Cerebellar nuclear complex (tissue), 1 donor: ENCODE data around the gene DNAH17.

ENCODE experiments used
- DNase-seq, 2 experiments: peaks; one replicate each; lab custom pipeline; 2025; lab: John Stamatoyannopoulos, UW

Gene DNAH17

DNA sequence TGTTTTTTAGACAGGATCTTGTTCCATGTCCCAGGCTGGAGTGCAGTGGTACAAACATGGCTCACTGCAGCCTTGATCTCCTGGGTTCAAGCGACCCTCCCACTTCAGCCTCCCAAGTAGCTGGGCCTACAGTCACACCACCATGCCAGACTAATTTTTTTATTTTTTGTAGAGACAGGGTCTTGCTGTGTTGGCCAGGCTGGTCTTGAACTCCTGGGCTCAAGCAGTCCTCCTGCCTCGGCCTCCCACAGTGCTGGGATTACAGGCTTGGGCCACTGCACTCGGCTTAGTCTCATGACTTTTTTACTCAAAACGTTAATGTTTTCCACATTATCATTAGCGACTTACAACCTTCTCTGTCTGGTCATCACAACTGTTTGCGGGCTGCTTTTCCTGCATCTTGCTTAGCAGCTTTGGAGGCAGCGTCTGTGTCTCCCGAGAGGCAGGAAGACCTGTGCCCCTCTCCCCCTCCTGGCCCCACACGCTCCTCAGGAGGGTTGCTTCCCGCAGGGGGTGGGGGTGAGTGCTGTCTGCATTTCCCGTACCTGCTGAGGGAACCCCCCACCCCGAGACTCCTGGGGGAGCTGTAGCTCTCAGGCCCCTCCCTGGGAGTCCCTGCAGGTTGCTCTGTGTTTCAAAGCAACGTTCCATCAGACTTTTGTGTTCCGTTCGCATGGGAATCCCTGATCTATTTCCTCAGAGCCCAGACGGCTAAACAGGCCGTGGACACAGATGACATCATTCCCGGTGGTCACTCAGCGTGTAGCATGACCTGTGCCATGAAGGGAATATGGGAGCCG lies 146.1 kb downstream of the DNAH17 start:
- DNase-seq = no peak

DNA sequence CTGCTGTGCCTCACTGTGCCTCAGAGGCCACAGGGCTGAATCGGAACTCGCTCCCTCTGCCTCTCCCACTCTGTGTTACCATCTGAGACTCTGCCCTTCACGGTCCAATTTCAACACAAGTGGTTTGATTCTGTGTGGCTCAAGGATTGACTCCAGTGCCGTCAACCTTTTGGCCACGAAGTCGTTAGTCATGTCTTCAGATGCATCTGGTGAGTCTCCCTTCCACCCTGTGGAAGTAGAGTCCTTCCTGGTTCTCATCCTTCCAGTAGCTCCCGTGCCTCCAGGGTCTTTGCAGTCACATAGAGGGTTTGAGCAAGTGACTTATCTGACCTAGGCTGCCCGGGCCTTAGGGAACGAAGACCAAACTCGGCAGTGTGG lies 147.6 kb downstream of the DNAH17 start:
- DNase-seq = no peak

DNA sequence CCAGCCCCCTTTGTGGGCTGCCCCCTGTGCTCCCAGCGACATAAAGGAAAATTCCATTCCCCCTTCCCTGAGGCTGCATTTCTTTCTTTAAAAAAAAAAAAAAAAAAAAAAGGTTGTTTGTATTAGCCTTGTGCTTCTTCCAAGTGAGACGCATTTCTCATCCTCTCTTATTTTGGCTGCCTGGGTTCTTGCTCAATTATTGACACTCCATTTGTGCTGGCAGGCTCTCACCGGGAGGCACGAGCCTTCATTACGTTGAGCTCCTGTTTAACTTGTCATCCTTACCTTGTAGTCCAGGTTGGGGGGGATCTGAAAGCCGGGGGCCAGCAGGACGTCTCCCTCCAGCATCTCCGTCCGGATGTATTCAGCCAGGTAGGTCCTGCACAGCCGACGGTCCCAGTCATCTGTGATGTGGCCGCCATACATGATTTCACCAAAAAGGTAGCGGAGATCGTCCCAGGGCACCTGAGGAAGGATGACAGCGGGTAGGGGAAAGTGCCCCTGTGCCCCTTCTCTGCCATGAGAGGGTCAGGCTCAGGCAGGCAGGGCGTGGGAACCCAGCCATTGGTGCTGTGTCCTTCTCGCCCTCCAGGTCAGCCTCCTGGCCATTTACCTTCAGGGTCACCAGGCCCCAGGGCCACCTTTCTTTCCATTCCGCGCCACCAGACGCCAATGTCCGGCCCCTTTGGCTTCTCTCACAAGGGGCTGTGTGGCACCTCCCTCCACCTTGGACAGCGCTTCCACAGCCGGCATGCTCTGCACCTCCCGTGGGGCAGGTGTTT lies 148.2 kb downstream of the DNAH17 start:
- no peak for DNase-seq

DNA sequence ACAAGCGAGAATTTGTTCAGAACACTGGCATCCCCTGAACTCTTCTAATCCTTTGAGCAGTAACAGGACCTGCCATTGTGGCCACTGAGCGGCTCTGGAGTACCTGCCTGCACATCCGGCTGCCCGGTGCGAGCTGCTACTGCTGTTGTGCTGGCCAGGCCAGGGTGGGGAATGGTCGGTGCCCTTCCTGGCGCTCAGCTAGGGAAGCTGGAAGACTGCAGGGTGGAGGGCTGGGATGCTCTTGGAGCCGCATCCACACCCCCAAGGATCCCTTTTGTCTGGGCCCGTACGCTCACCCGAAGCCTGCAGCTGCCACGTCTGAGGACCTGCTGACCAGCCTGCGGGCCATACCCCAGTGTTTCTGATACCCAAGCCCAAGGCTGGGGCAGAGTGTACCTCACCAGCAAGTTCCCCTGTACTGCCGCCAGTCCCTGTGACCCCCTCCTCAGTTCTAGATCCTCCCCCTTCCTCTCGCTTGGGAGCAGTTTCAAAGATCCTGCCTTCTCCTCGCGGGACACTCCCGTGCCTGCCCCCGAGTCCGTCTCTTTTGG lies 149.1 kb downstream of the DNAH17 start:
- DNase-seq = no peak

DNA sequence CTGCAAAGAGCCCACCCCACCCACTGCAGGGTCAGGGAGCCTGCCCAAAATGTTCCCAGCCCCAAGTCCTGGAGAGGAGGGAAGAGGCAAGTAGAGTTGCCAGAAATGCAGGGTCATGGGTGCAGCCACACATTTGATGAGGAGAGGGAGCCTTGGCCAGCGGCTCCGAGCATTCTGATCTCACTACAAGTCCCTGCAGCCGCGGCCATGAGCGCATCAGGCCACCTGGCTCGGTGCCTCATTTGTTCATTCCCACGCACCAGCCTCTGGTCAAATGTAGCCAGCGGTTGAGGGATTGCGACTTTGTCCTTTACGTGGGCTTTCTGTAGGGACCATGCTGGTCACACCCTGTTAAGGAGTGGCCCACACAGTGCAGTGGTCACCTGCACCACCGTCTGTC lies 150.1 kb downstream of the DNAH17 start:
- DNase-seq = no peak

DNA sequence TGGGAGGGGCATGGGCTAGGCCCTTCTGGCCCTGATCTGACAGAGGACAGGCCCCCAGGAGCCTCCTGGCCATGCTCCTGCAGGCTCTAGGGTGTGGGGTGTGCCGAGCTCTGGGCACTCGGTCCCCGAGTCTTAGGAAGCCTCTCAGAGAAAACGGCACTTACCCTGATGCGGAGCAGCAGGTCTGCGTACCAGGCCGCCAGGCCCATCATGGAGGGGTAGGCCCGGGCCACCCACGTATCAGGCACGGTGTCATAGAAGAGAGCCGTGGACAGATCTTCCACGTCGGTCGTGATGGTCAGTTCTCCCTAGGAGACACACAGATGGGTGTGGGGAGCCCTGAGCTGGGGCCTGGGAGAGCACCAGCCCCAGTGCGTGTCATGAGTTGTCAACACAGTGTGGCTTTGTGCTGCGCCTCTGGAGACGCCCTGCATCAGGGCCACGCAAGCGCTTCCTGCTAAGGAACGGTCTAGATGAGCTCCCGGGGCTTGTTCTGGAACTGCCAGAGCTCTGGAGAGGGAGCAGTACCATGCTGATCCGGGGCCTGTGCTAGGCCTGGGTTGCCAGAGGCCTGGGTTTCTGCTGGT lies 150.8 kb downstream of the DNAH17 start:
- no peak for DNase-seq

DNA sequence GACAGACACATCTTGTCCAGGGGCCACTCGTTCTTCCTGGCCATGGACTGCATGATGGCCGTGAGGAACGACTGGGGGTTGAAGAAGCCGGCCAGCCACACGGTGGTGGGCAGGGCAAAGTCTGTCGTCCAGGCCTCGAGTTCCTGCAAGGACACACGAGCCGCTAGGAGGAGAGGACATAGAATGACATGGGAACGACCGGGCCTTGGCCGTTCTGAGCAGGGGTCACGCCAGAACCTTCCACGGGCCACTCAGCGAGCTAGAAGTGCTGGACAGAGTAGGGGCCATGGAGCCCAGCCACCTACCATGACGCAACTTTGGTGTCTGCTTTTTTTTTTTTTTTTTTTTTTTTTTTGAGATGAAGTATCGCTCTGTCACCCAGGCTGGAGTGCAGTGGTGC lies 151.8 kb downstream of the DNAH17 start:
- DNase-seq = no peak

DNA sequence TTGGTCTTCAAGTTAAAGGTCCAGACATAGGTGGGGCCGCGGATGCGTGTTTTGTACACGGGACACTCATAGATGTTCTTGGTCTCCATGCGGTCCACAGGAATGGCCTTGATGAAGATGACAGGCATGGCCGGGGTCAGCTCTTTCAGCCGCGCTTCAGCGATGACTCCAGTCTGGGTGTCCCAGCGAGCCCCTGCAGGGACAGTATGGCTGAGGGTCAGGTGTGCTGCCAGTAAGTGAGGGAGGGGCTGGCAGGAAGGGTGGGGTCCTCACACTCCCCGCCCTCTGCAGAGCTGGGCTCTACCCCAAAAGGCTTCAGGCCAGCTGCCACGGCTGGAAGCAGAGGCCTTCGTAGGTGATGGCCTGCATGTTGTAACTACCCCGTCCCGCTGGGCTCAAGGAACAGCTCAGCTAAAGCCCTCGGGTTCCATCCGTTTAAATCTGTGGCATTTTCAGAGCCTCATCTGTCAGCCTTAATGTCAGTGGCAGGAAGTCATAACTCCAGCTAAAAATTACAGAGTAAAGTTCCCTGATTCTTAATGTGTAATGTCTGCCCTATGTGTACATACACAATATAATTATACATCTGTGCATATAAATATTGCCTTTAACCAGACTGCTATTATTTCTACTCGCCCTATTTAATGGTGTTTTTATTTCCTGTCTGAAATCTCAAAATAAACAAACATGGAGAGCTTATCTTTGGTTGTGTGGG lies 153.1 kb downstream of the DNAH17 start:
- no peak for DNase-seq

DNA sequence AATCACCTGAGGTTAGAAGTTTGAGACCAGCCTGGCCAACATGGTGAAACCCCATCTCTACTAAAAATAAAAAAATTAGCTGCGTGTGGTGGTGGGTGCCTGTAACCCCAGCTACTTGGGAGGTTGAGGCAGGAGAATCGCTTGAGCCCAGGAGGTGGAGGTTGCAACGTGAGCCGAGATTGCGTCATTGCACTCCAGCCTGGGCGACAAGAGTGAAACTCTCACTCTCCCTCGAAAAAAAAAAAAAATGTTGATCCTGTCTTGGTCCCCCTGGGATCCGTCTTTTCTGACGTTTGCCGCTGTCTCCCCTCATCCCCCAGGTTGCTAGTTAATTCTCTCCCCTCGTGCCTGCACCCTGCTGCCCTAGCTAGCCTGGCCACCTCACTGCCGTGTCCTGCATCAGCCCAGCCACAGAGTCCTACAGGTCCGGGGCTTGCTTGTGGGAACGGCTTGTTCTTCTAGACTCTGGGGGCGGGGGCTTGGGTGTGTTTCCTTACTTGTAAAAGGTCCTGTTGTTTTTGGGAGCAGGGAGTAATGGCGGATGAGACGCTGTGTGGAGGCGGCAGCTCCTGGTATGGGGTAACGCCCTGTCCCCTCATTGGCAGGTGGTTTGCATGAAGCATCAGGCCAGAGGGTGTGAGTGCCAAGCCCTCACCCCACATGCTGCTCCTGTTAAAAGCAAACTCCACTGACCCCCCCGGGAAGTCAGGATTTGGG lies 154.2 kb downstream of the DNAH17 start:
- DNase-seq = no peak

DNA sequence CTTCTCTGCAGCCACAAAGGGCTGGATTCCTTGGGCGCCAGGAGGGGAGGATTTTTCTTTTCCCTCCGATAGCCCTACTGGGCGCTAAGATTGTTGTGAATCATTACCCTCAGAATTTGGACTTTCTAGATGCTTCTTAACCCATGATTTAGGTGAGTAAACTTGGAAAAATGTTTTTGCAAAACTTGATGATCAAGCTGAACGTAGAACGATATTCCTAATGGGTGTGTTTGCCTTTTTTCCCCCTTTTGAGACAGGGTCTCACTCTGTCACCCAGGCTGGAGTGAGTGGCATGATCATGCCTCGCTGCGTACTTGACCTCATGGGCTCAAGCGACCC lies 155.0 kb downstream of the DNAH17 start:
- no peak for DNase-seq

DNA sequence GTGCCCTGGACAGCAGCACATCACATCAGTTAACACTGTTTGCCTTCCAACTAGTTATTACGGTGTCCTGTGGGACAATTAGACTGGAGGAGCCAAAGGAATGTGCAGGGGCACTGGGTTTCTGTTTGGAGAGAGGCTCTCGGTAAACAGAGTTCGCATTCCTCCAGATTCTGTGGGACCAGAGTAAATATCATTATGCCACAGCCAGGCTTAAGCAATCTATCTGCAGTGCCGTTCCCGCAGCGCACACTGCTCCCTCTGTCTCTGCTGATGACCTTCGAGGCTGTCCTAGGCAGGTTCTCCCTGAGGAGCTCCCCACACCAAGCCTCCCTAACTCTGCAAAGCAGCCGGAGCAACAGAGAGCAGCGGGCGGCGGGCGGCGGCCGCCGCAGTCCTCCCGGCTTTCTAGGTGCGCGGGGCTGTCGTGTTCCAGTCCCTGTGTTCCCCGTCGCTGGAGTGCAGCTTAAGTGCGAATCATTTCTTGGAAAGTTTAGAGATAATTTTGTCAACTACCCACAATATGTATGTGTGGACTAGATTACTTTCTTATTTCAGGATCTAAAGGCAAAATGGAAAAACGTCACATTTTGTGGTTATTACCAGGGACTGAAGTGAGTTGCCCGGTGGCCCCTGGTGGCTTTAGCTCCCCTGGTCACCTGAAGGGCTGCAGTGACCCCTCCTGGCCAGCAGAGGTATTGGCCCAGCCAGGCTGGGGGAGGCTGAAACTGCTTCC lies 155.5 kb downstream of the DNAH17 start:
- DNase-seq = no peak

DNA sequence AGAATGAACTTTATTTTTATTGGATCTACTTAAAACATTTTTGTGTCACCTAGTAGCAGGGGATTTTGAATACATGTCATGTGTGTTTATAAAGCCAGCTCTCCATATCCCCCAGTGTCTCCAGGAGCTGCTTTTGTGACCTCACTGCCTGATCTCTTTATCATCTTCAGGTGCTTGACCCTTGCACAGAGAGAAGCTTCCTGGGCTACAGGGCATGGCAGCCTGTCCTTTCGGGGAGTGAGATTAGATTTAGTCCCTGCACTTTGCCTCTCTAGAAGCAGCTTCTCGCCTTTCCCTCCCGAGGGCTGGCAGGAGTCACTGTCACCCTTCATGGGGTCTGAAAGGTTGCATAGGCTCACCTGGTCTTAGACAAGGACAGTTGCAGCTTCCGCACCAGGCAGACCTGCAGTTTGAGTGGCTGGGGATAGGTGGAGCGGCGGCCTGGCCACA lies 156.1 kb downstream of the DNAH17 start:
- DNase-seq = no peak

DNA sequence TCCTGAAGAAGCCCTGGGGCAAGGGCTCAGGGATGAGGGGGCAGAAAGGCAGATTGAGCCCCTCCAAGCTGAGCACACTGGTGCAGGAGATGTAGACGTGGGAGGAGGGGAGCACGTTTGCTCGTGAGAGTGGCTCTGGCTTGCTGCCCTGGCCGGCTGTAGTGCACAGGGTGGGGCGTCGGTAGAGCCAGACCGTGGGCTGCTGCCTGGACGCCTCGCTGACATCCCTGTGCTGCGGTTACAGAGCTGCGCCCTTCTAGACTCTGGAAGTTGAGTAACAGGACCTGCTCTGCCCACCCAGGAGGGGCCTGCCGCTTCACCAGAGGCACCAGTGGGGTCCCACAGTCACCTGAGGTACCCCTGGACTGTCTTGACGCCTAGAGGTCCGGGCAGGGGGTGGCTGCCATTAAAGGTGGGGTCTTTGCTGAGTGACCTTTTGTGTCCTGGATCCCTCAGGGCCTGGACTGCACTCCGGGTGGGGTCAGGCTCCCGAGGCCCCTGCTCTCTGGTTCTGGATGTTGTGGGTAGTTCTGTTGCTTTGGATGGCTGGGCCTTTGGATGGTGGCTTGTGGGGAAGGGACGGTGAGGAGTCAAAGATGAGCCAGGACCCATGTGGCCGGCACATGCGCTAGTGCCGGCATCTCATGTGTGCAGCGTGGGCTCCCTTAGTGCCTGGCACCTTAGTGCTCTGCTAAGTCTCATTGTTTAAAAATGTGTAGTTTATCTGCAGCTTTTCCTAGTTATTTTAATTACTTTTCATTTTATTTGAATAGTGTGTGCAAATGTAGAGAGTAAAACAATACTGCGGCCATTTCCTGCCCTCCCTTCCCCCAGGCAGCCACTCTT lies 157.0 kb downstream of the DNAH17 start:
- no peak for DNase-seq

DNA sequence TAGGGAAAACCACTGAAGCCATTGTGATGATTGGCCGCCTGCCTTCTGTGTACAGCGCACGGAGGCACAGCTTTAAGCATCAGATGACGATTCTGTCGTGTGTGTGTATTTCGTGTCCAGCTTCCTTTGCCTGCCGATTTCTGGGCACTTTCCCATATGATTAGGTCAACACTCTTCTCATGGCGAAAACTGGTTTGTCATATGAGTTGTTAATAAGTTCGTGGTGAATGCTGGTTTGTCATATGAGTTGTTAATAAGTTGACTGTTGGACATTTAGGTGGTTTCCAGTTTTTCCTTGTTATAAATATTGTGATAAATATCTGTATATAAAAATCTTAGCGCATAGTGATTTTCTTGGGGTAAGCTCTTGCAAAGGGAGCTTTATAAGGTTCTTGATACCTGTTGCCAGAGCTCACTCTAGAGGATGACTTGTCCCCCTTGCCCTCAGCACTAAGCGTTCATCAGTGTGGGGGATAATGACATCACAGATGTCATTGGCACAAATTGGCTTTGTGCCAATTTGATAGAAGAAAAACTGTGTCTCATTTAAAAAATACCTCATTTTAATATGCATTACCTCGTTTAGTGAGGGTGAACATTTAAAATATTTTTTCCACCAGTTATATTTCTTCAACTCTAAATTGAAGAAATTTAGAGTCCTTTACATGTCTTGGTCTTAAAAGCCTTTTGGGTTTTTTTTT lies 158.7 kb downstream of the DNAH17 start:
- DNase-seq = no peak

DNA sequence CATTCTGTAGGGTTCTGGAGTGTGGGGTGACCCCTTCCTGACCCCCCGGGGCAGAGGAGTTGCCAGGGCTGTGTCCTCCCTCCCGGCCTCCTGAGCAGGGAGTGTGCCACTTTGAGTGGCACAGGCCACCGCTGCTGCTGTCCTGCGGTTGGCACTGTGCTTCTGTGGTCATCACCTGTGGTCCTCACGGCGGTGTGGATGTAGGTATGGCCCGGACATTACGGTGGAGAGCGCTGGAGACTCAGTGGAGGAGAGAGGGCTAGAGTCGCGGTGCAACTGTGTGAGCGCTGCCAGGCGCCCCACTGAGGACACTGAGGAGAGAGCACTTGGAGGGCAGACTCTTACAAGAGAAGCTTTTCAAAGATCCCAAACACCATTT lies 159.7 kb downstream of the DNAH17 start:
- no peak for DNase-seq

DNA sequence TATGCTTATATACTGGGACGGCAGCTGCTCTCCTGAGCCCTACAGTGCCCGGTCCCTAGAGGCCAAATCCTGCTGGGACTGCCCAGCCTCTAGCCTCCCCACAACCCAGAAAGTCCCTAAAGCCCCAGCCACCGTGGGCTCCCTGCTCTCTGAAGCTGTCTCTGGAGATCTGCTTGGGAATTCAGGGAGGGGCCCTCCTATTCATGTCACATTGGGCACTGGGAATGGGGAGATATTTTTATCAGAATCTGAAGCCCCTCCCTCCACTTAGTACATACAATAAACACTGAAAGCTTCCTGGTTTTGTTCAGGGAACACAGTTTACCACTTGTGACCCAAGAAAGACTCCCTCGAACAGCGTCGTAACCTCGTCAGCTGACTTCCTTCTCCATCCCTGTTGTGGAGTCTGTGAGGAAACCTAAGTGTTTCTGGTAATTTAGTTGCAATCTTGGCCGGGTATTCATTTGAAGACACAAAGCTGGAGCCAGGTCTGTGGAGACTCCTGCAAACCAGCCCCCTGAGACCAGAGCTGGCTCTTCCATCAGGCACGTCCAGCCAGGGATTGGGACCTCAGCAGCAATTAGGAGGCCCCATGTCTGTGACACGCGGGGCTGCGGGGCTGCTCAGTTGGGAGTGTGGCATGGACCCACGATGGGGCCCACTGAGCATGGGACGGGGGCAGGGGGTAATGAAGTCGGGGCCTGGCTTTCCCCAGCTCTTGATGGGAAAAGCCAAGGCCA lies 160.2 kb downstream of the DNAH17 start:
- DNase-seq = no peak

DNA sequence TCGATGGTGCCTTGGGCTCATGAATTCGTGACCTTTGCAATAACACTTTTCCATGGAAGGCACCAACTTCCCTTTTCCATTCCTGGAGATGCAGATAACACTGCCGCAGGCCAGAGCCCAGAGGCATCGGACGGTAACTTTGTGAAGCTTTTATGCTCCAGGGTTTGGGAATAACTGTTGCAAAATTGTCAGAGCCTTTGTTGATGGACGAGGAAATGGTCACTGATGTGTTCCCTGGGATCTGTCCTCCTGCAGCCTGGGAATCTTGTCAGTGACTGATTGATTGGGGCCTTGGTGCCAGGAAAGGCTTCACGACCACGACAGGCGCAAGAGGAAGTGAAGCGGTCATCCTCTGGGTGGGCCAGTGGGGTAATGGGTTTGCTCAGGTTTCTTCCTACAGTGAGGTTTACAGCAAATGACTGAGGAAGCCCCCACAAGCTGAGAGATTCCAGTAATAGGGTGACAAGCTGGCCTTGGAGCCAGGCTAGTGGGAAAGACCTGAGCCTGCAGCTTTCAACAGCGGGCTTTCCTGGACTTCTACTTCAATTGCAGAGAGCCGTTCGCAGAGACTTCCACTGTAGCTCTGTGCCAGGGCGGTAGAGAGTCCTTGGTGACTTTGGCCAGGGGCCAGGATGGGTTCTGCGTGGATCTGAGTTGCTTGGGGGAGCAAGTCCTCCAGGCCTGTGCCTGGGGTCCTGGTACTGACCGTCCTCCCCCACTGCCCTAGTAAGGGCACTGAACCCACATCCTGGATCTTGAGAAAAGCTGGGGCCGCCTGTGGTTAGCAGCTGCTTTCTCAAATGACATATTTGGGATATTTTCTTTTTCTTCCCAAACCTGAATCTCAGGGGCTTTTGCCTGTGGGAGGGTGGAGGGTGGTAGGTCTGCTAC lies 161.1 kb downstream of the DNAH17 start:
- no peak for DNase-seq
